OCI-M2 (cell line): Measurements from ENCODE around the gene HMGB1.
"Not testable (repeated sequence)": the region's sequence is repeated elsewhere in the genome, so short reads cannot be mapped to it uniquely, and the experiment has no call there.

ENCODE experiments used
- DNase-seq: peaks from one replicate; lab custom pipeline; 2025; ENCODE audit not compliant: unreplicated experiment; lab: John Stamatoyannopoulos, UW

HMGB1 gene

GRCh38 chr13:30466841-30467252 is 1.1 kb upstream of the HMGB1 start:
- peak; percentile 53 for DNase-seq

- DNase-seq = no peak
Observed at GRCh38 chr13:30466358-30466714, 600 bp upstream of the HMGB1 start.

- no peak for DNase-seq
Observed at GRCh38 chr13:30465343-30465592, 468 bp downstream of the HMGB1 start.

- DNase-seq = no peak
Observed at GRCh38 chr13:30464496-30465342, 1.0 kb downstream of the HMGB1 start.

- DNase-seq = no peak
Observed at GRCh38 chr13:30463787-30464495, 1.8 kb downstream of the HMGB1 start.

GRCh38 chr13:30461279-30462066 is 4.3 kb downstream of the HMGB1 start:
- DNase-seq = not testable (repeated sequence)

GRCh38 chr13:30457306-30457891 is 8.3 kb downstream of the HMGB1 start:
- DNase-seq = no peak

- DNase-seq = no peak
Observed at GRCh38 chr13:30456290-30456689, 9.4 kb downstream of the HMGB1 start.

- DNase-seq = no peak
Observed at GRCh38 chr13:30454991-30455390, 10.7 kb downstream of the HMGB1 start.

- no peak for DNase-seq
Observed at GRCh38 chr13:30453727-30454126, 12.0 kb downstream of the HMGB1 start.

GRCh38 chr13:30451476-30451875 is 14.3 kb downstream of the HMGB1 start:
- DNase-seq = not testable (repeated sequence)

GRCh38 chr13:30450066-30450465 is 15.7 kb downstream of the HMGB1 start:
- DNase-seq = no peak

GRCh38 chr13:30448441-30448840 is 17.3 kb downstream of the HMGB1 start:
- DNase-seq = no peak

- no peak for DNase-seq
Observed at GRCh38 chr13:30446126-30446500, 19.6 kb downstream of the HMGB1 start.

- no peak for DNase-seq
Observed at GRCh38 chr13:30443957-30444404, 21.8 kb downstream of the HMGB1 start.

- not testable (repeated sequence) for DNase-seq
Observed at GRCh38 chr13:30443491-30443890, 22.2 kb downstream of the HMGB1 start.

- DNase-seq = no peak
Observed at GRCh38 chr13:30442926-30443325, 22.8 kb downstream of the HMGB1 start.

GRCh38 chr13:30440910-30441703 is 24.6 kb downstream of the HMGB1 start:
- DNase-seq = no peak

GRCh38 chr13:30438286-30438685 is 27.4 kb downstream of the HMGB1 start:
- DNase-seq = no peak

GRCh38 chr13:30437177-30437576 is 28.6 kb downstream of the HMGB1 start:
- no peak for DNase-seq
